Measurements from ENCODE around the gene DENND6A.
A peak's percentile ranks its signal among the peaks of the same experiment; 100 is the strongest.

DENND6A gene

DNA sequence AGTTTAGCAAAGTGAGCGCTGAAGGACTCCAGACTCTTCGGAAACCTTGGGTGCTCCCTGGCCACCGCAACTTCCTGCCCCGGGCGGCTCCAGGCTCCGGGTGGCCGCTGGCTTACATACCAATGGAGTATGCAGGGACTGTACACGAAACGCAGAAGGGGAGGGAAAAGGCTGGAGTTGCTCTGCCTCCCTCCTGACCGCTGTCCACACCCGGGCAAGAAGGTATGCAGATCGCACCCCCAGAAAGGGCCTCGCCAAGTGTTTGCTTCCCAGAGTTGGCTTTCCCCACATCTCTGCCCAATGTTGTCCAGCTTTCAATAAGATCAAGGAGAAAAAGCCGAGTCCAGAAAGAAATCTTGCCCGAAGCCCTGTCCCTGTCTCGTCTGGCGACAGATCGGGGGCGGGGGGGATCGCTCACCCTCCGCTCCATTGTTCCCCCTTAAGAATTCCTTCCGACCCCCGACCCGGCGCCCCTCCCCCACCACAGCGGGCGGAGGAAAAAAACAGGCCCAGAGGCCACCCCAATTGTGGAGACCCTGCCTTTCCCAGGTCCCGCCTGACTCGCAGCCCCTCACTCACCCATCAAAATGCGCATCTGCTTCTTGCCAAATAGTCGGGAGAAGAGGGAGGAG, 96.3 kb downstream of the DENND6A start:
- TF ChIP-seq, protein P1, sequence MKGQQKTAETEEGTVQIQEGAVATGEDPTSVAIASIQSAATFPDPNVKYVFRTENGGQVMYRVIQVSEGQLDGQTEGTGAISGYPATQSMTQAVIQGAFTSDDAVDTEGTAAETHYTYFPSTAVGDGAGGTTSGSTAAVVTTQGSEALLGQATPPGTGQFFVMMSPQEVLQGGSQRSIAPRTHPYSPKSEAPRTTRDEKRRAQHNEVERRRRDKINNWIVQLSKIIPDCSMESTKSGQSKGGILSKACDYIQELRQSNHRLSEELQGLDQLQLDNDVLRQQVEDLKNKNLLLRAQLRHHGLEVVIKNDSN (IDR thresholded peaks at IDR 0.05), result no peak
- TF ChIP-seq, protein P2, sequence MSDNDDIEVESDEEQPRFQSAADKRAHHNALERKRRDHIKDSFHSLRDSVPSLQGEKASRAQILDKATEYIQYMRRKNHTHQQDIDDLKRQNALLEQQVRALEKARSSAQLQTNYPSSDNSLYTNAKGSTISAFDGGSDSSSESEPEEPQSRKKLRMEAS (IDR thresholded peaks at IDR 0.05), result peak; percentile 39; the same call in 1 of the 2 replicates
- TF ChIP-seq YY1 (IDR thresholded peaks at IDR 0.05; ENCODE audit: low read depth), result peak; percentile 45; the same call in 1 of the 2 replicates
- 0 out of 2 replicates have a peak, but pooled peaks have one; percentile 19 for TF ChIP-seq TCF12 (IDR thresholded peaks at IDR 0.05; ENCODE audit: low read depth)
- TF ChIP-seq NFIC (IDR thresholded peaks at IDR 0.05), result no peak
- TF ChIP-seq CREB1 (IDR thresholded peaks at IDR 0.05; ENCODE audit: low read depth), result no peak
- TF ChIP-seq RAD21 (IDR thresholded peaks at IDR 0.05; ENCODE audit: low read depth), result no peak
- no peak for TF ChIP-seq FOXM1 (IDR thresholded peaks at IDR 0.05; ENCODE audit: borderline replicate concordance, low read depth)
- peak; percentile 40; the same call in 1 of the 2 replicates for TF ChIP-seq TAF1 (IDR thresholded peaks at IDR 0.05; ENCODE audit: low read depth)
- no peak for TF ChIP-seq CEBPB (IDR thresholded peaks at IDR 0.05)
- TF ChIP-seq EGR1 (IDR thresholded peaks at IDR 0.05), result no peak
- TF ChIP-seq TEAD4 (IDR thresholded peaks at IDR 0.05), result peak; percentile 64
- peak; percentile 87 for TF ChIP-seq ZBTB7A (IDR thresholded peaks at IDR 0.05; ENCODE audit: low read depth)
- TF ChIP-seq, protein P3, sequence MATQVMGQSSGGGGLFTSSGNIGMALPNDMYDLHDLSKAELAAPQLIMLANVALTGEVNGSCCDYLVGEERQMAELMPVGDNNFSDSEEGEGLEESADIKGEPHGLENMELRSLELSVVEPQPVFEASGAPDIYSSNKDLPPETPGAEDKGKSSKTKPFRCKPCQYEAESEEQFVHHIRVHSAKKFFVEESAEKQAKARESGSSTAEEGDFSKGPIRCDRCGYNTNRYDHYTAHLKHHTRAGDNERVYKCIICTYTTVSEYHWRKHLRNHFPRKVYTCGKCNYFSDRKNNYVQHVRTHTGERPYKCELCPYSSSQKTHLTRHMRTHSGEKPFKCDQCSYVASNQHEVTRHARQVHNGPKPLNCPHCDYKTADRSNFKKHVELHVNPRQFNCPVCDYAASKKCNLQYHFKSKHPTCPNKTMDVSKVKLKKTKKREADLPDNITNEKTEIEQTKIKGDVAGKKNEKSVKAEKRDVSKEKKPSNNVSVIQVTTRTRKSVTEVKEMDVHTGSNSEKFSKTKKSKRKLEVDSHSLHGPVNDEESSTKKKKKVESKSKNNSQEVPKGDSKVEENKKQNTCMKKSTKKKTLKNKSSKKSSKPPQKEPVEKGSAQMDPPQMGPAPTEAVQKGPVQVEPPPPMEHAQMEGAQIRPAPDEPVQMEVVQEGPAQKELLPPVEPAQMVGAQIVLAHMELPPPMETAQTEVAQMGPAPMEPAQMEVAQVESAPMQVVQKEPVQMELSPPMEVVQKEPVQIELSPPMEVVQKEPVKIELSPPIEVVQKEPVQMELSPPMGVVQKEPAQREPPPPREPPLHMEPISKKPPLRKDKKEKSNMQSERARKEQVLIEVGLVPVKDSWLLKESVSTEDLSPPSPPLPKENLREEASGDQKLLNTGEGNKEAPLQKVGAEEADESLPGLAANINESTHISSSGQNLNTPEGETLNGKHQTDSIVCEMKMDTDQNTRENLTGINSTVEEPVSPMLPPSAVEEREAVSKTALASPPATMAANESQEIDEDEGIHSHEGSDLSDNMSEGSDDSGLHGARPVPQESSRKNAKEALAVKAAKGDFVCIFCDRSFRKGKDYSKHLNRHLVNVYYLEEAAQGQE (IDR thresholded peaks at IDR 0.05; ENCODE audit: low read depth), result peak; percentile 34; the same call in 1 of the 2 replicates
- TF ChIP-seq EP300 (IDR thresholded peaks at IDR 0.05; ENCODE audit: borderline replicate concordance), result peak; percentile 26; the same call in 1 of the 2 replicates

- TF ChIP-seq, protein P2 (IDR thresholded peaks at IDR 0.05), result no peak
- TF ChIP-seq TCF12 (IDR thresholded peaks at IDR 0.05; ENCODE audit: low read depth) (no peak), CEBPB (IDR thresholded peaks at IDR 0.05) (no peak), TEAD4 (IDR thresholded peaks at IDR 0.05) (no peak), NFIC (IDR thresholded peaks at IDR 0.05) (no peak), ZBTB7A (IDR thresholded peaks at IDR 0.05; ENCODE audit: low read depth) (no peak), EGR1 (IDR thresholded peaks at IDR 0.05) (no peak), RAD21 (IDR thresholded peaks at IDR 0.05; ENCODE audit: low read depth) (no peak), FOXM1 (IDR thresholded peaks at IDR 0.05; ENCODE audit: borderline replicate concordance, low read depth) (no peak), YY1 (IDR thresholded peaks at IDR 0.05; ENCODE audit: low read depth) (no peak), CREB1 (IDR thresholded peaks at IDR 0.05; ENCODE audit: low read depth) (no peak), TAF1 (IDR thresholded peaks at IDR 0.05; ENCODE audit: low read depth) (no peak)
Measured at GRCh38 chr3:57594576-57594975, 98.3 kb downstream of the DENND6A start.

GRCh38 chr3:57594144-57594543, 98.7 kb downstream of the DENND6A start:
- TF ChIP-seq EGR1 (IDR thresholded peaks at IDR 0.05), result no peak
- no peak for TF ChIP-seq FOXM1 (IDR thresholded peaks at IDR 0.05; ENCODE audit: borderline replicate concordance, low read depth)
- TF ChIP-seq TCF12 (IDR thresholded peaks at IDR 0.05; ENCODE audit: low read depth), result no peak
- TF ChIP-seq RAD21 (IDR thresholded peaks at IDR 0.05; ENCODE audit: low read depth), result no peak
- no peak for TF ChIP-seq CREB1 (IDR thresholded peaks at IDR 0.05; ENCODE audit: low read depth)
- TF ChIP-seq CEBPB (IDR thresholded peaks at IDR 0.05), result no peak
- no peak for TF ChIP-seq TEAD4 (IDR thresholded peaks at IDR 0.05)
- TF ChIP-seq, protein P2 (IDR thresholded peaks at IDR 0.05), result no peak
- TF ChIP-seq EP300 (IDR thresholded peaks at IDR 0.05; ENCODE audit: borderline replicate concordance), result no peak
- TF ChIP-seq TAF1 (IDR thresholded peaks at IDR 0.05; ENCODE audit: low read depth), result no peak
- TF ChIP-seq, protein P1 (IDR thresholded peaks at IDR 0.05), result no peak
- TF ChIP-seq, protein P3 (IDR thresholded peaks at IDR 0.05; ENCODE audit: low read depth), result no peak

GRCh38 chr3:57592306-57592705, 100.6 kb downstream of the DENND6A start:
- TF ChIP-seq, protein P1 (IDR thresholded peaks at IDR 0.05), result no peak
- TF ChIP-seq ZBTB7A (IDR thresholded peaks at IDR 0.05; ENCODE audit: low read depth) (no peak), RAD21 (IDR thresholded peaks at IDR 0.05; ENCODE audit: low read depth) (no peak), YY1 (IDR thresholded peaks at IDR 0.05; ENCODE audit: low read depth) (no peak), CEBPB (IDR thresholded peaks at IDR 0.05) (no peak), TAF1 (IDR thresholded peaks at IDR 0.05; ENCODE audit: low read depth) (no peak), TEAD4 (IDR thresholded peaks at IDR 0.05) (no peak), NFIC (IDR thresholded peaks at IDR 0.05) (no peak), CREB1 (IDR thresholded peaks at IDR 0.05; ENCODE audit: low read depth) (no peak), FOXM1 (IDR thresholded peaks at IDR 0.05; ENCODE audit: borderline replicate concordance, low read depth) (no peak), EP300 (IDR thresholded peaks at IDR 0.05; ENCODE audit: borderline replicate concordance) (no peak), EGR1 (IDR thresholded peaks at IDR 0.05) (no peak)
- TF ChIP-seq, protein P3 (IDR thresholded peaks at IDR 0.05; ENCODE audit: low read depth), result no peak
- TF ChIP-seq, protein P2 (IDR thresholded peaks at IDR 0.05), result no peak

All from Ishikawa (cell line).